Ovary (tissue), 3 donors: ENCODE data around the gene ZSCAN18.

ENCODE experiments used
- EP300 ChIP-seq: sonication (generic); formaldehyde crosslinking; IDR thresholded peaks from one replicate; pipeline ENCODE4 v1.6.1; 2017; ENCODE audit warnings: antibody characterized with exemption
- TF ChIP-seq, protein P1 (sequence below), 3 donors: fragments of 450-650 bp in 2 of 3; fragments of 200-600 bp in 1 of 3; IDR thresholded peaks; one replicate each; pipeline versions ENCODE4 v1.5.1 to v1.8.0; 2016 to 2022; ENCODE audit warnings: antibody characterized with exemption in 3 of 3, mild to moderate bottlenecking in 1 of 3
- donor health status: DM: no; HTN: no; CAD: no.

DNA sequence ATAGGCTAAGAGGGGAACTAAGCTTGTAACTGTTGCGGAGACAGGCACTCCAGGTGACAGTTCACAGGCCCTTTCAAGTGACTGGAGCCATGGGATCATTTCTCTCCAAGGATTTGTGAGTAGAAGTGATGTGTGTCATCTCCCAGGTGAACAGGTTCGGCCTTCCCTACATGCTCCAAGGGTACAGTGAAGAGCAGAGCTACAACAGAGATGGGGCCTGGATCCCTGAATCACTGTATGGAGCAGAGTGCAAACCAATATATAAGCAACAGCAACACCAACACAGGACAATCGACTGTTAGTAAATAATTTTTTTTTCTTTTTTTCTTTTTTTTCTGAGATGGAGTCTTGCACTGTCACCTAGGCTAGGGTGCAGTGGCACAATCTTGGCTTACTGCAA is 15.0 kb downstream of the ZSCAN18 start:
- TF ChIP-seq, protein P1, sequence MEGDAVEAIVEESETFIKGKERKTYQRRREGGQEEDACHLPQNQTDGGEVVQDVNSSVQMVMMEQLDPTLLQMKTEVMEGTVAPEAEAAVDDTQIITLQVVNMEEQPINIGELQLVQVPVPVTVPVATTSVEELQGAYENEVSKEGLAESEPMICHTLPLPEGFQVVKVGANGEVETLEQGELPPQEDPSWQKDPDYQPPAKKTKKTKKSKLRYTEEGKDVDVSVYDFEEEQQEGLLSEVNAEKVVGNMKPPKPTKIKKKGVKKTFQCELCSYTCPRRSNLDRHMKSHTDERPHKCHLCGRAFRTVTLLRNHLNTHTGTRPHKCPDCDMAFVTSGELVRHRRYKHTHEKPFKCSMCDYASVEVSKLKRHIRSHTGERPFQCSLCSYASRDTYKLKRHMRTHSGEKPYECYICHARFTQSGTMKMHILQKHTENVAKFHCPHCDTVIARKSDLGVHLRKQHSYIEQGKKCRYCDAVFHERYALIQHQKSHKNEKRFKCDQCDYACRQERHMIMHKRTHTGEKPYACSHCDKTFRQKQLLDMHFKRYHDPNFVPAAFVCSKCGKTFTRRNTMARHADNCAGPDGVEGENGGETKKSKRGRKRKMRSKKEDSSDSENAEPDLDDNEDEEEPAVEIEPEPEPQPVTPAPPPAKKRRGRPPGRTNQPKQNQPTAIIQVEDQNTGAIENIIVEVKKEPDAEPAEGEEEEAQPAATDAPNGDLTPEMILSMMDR (IDR thresholded peaks at IDR 0.05) = no peak
- TF ChIP-seq EP300 = no peak
